B cell (primary cell): Measurements from ENCODE around the gene TBC1D1. TPM values are rescaled to one million over a fixed set of nuclear protein-coding genes. Genes with fewer than 3 reads are reported as not detected.

ENCODE experiments used
- ATAC-seq: fragments of 200-7000 bp; cut with Tn5 transposase; one replicate; pipeline ENCODE4 v1.10.0; 2021; ENCODE audit warnings: low read depth, mild to moderate bottlenecking, moderate number of reproducible peaks, moderate library complexity
- CTCF ChIA-PET: fragments of 350-600 bp; sonication (Branson Sonifier 250); formaldehyde crosslinking; loops from one replicate; lab custom pipeline; 2021; ENCODE audit warnings: antibody characterized with exemption, inconsistent platforms; lab: Charles Lee
- POLR2A ChIA-PET: fragments of 350-600 bp; sonication (Branson Sonifier 250); formaldehyde crosslinking; loops from one replicate; lab custom pipeline; 2021; ENCODE audit warnings: antibody characterized with exemption; lab: Charles Lee
- DNase-seq: peaks from one replicate; pipeline ENCODE4 v3.0.0; 2013
- H2AFZ ChIP-seq: 2 replicates; pipeline ENCODE4 v1.6.1; 2012; ENCODE audit warnings: mild to moderate bottlenecking, low read depth, low read length; ENCODE audit not compliant: insufficient read depth, poor library complexity, severe bottlenecking
- H3K27ac ChIP-seq, 2 donors: 1 replicate in 1 of 2; 2 replicates in 1 of 2; pipeline ENCODE4 v1.5.1; 2012 to 2013; ENCODE audit warnings: low read length in 2 of 2, mild to moderate bottlenecking in 2 of 2, moderate library complexity in 1 of 2
- H3K27me3 ChIP-seq, 4 experiments: fragments of 200-600 bp in 1 of 4; sonication (generic) in 1 of 4; replicated peaks in 1 of 4; 1 replicate in 2 of 4; 2 replicates in 2 of 4; pipeline versions ENCODE4 v1.6.1 to v1.7.0; 2013 to 2016; ENCODE audit warnings: low read length in 3 of 4, mild to moderate bottlenecking in 2 of 4, mixed read lengths in 1 of 4, moderate library complexity in 1 of 4; ENCODE audit not compliant: insufficient read depth in 4 of 4, control insufficient read depth in 3 of 4; ENCODE audit errors: control extremely low read depth in 1 of 4
- H3K36me3 ChIP-seq, 2 experiments: replicated peaks in 1 of 2; 1 replicate in 1 of 2; 2 replicates in 1 of 2; pipeline versions ENCODE4 v1.6.1 to v1.7.1; 2013; ENCODE audit warnings: low read length in 1 of 2; ENCODE audit not compliant: insufficient read depth in 2 of 2, control insufficient read depth in 1 of 2; ENCODE audit errors: control extremely low read depth in 1 of 2, extremely low read depth in 1 of 2
- H3K4me1 ChIP-seq, 2 donors: fragments of 200-600 bp in 1 of 2; sonication (generic) in 1 of 2; 1 replicate in 1 of 2; 2 replicates in 1 of 2; pipeline versions ENCODE4 v1.5.1 to v1.6.1; 2013 to 2017; ENCODE audit warnings: low read length in 2 of 2; ENCODE audit not compliant: control insufficient read depth in 2 of 2, insufficient read depth in 2 of 2
- H3K4me2 ChIP-seq: replicated peaks from 2 replicates; pipeline ENCODE3; 2012; ENCODE audit warnings: mild to moderate bottlenecking, low read depth, low read length; ENCODE audit not compliant: poor library complexity, severe bottlenecking
- H3K4me3 ChIP-seq, 5 experiments: fragments of 200-600 bp in 1 of 5; sonication (generic) in 1 of 5; 1 replicate in 3 of 5; 2 replicates in 2 of 5; pipeline versions ENCODE4 v1.5.1 to v1.7.0; 2011 to 2016; ENCODE audit warnings: low read length in 4 of 5, mild to moderate bottlenecking in 4 of 5, low read depth in 2 of 5, control low read depth in 1 of 5, moderate library complexity in 1 of 5; ENCODE audit not compliant: insufficient read depth in 1 of 5; ENCODE audit errors: control extremely low read depth in 1 of 5, extremely low read depth in 1 of 5
- H3K79me2 ChIP-seq: fragments of 200-600 bp; sonication (generic); one replicate; pipeline ENCODE4 v1.6.0; 2016; ENCODE audit warnings: low read length; ENCODE audit not compliant: control insufficient read depth, insufficient read depth
- H3K9ac ChIP-seq: fragments of 200-600 bp; sonication (generic); 2 replicates; pipeline ENCODE4 v1.6.1; 2017; ENCODE audit warnings: mild to moderate bottlenecking, low read length, moderate library complexity
- H3K9me3 ChIP-seq, 3 donors: one replicate each; pipeline versions ENCODE4 v1.6.1 to v1.7.1; 2013; ENCODE audit warnings: low read length in 2 of 3; ENCODE audit not compliant: control insufficient read depth in 2 of 3, insufficient read depth in 1 of 3; ENCODE audit errors: control extremely low read depth in 1 of 3
- H4K20me1 ChIP-seq: 2 replicates; pipeline ENCODE4 v1.6.0; 2012; ENCODE audit warnings: mild to moderate bottlenecking, low read length; ENCODE audit not compliant: insufficient read depth, control insufficient read depth, poor library complexity, severe bottlenecking
- H3K27ac Mint-ChIP-seq: one replicate; pipeline ENCODE4 v1.8.0; 2021; ENCODE audit warnings: mixed read lengths
- H3K27me3 Mint-ChIP-seq: one replicate; pipeline ENCODE4 v1.8.0; 2021; ENCODE audit warnings: mixed read lengths
- H3K4me1 Mint-ChIP-seq: one replicate; pipeline ENCODE4 v1.8.0; 2021; ENCODE audit warnings: mixed read lengths
- H3K4me3 Mint-ChIP-seq: one replicate; pipeline ENCODE4 v1.8.0; 2021; ENCODE audit warnings: mixed read lengths
- H3K9me3 Mint-ChIP-seq: one replicate; pipeline ENCODE4 v1.8.0; 2022; ENCODE audit warnings: mixed read lengths; ENCODE audit not compliant: insufficient read depth
- EZH2 ChIP-seq: IDR thresholded peaks from 2 replicates; pipeline ENCODE4 v1.6.1; 2012; ENCODE audit warnings: borderline replicate concordance, low read depth, mild to moderate bottlenecking, moderate library complexity, low read length; ENCODE audit not compliant: insufficient read depth, poor library complexity, severe bottlenecking
- WGBS: methylation state at CpG from one replicate; pipeline ENCODE4 v1.1.5; 2013; ENCODE audit warnings: missing lambda C conversion rate; ENCODE audit not compliant: insufficient coverage; 5-methylcytosine and 5-hydroxymethylcytosine counted together
- intact Hi-C: fragments of 100-400 bp; cut with micrococcal nuclease; formaldehyde crosslinking; loops from one replicate; pipeline ENCODE4 v1.10.0; 2022
- polyA plus RNA-seq: library from polyadenylated mRNA; depleted of rRNA; stranded (reverse); fragments of >200 nt; gene quantifications from 2 replicates; pipeline ENCODE4 v1.2.3, GENCODE V29; 2012
- total RNA-seq, 2 donors: library from RNA; stranded (reverse); fragments of 120-200 nt in 1 of 2; gene quantifications; 1 replicate in 1 of 2; 2 replicates in 1 of 2; pipeline versions ENCODE4 v1.2.3 to v1.2.4, GENCODE V29; 2013 to 2022
- TF ChIP-seq, protein P1 (sequence below): fragments of 200-600 bp; IDR thresholded peaks from one replicate; pipeline ENCODE4 v1.8.0; 2022; ENCODE audit warnings: antibody characterized with exemption, mild to moderate bottlenecking

Gene TBC1D1
- total and polyA plus RNA-seq, 2 donors (not counting 1 experiment from before 2014, with no cell fraction given), result 88.2 to 98.7 TPM

DNA sequence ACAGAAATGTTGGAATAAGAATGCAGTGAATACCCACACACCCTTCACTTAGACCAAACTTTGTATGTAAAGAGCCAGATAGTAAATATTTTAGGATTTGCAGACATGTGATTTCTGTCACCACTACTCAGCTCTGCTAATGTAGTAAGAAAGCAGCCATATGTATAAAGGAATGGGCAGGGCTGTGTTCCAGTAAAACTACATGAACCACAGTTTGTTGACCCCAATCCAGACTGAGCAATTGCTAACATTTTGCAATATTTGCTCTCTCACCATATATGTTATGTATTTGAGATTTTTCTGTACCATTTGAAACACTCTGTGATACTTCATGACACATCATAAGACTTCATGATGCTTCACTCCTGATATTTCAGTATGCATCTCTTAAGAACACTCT lies 32.0 kb upstream of the TBC1D1 start:
- no peak for ATAC-seq
- H3K36me3 ChIP-seq, result peaks cover 12 to 33% of the 10 kb centered on the region in 2 experiments
- CTCF ChIA-PET, result no interaction called here

DNA sequence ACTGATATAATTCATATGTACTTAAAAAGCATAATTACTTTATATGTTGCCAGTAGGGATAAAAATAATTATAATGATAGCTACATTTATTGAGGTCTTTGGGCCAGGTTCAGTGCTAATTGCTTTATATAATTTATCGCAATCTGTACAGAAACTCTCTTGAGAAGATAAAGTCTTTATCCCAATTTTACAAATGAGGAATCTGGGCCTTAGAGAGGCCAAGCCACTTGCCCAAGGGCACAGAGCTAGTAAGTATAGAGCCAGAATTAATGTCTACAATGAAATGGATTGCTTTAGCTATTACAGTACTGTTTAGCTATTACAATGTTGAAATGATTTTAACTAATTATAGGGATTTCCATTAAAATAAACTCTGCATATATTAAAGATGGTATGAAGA lies 30.6 kb upstream of the TBC1D1 start:
- no peaks in the 10 kb centered on the region for H3K9me3 Mint-ChIP-seq
- no peaks in the 10 kb centered on the region for H3K27me3 Mint-ChIP-seq
- H3K9ac ChIP-seq, result no peak overlapping the region
- peaks cover 12% of the 10 kb centered on the region for H3K4me1 Mint-ChIP-seq
- H3K36me3 ChIP-seq, result peaks cover 12 to 28% of the 10 kb centered on the region in 2 experiments
- ChIA-PET CTCF (interaction anchor here (1.1 kb wide), 1 partner anchor 22 kb away, joined by 5 read pairs; no protein-coding TSS in a partner anchor), POLR2A (no interaction called here)
- no peak overlapping the region for H3K27ac Mint-ChIP-seq
- H3K79me2 ChIP-seq, result no peaks in the 10 kb centered on the region
- no CpG with 5 or more reads among the region's 1 CpG for WGBS
- DNase-seq (no peak), ATAC-seq (no peak)
- no peaks in the 10 kb centered on the region for H3K9me3 ChIP-seq
- H3K27me3 ChIP-seq, result no peaks in the 10 kb centered on the region
- peaks cover 11 to 12% of the 10 kb centered on the region in 2 donors for H3K4me1 ChIP-seq
- H3K4me2 ChIP-seq, result no peak overlapping the region
- H3K4me3 Mint-ChIP-seq, result no peak overlapping the region
- H4K20me1 ChIP-seq, result no peaks in the 10 kb centered on the region
- H3K27ac ChIP-seq, result no peak overlapping the region
- H2AFZ ChIP-seq, result no peak overlapping the region
- H3K4me3 ChIP-seq, result no peak overlapping the region
- intact Hi-C loops, result no loop called here
- TF ChIP-seq EZH2, result no peak
- TF ChIP-seq, protein P1, sequence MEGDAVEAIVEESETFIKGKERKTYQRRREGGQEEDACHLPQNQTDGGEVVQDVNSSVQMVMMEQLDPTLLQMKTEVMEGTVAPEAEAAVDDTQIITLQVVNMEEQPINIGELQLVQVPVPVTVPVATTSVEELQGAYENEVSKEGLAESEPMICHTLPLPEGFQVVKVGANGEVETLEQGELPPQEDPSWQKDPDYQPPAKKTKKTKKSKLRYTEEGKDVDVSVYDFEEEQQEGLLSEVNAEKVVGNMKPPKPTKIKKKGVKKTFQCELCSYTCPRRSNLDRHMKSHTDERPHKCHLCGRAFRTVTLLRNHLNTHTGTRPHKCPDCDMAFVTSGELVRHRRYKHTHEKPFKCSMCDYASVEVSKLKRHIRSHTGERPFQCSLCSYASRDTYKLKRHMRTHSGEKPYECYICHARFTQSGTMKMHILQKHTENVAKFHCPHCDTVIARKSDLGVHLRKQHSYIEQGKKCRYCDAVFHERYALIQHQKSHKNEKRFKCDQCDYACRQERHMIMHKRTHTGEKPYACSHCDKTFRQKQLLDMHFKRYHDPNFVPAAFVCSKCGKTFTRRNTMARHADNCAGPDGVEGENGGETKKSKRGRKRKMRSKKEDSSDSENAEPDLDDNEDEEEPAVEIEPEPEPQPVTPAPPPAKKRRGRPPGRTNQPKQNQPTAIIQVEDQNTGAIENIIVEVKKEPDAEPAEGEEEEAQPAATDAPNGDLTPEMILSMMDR, result no peak

More for the DNA sequence above, 32.0 kb upstream of the TBC1D1 start:
- Histone ChIP-seq H4K20me1 (no peaks in the 10 kb centered on the region), H3K4me1 (no peaks in the 10 kb centered on the region), H3K9me3 (no peaks in the 10 kb centered on the region), H3K27ac (no peak overlapping the region), H3K9ac (no peak overlapping the region), H3K4me3 (no peak overlapping the region), H3K4me2 (no peak overlapping the region), H2AFZ (no peak overlapping the region), H3K27me3 (no peaks in the 10 kb centered on the region), H3K79me2 (no peaks in the 10 kb centered on the region)
- Mint-ChIP-seq H3K9me3 (no peaks in the 10 kb centered on the region), H3K27me3 (no peaks in the 10 kb centered on the region), H3K27ac (no peak overlapping the region), H3K4me3 (no peak overlapping the region), H3K4me1 (peaks cover 2% of the 10 kb centered on the region)
- TF ChIP-seq, protein P1, result no peak
- TF ChIP-seq EZH2, result no peak
- POLR2A ChIA-PET, result no interaction called here
- intact Hi-C loops, result no loop called here
- no peak for DNase-seq
